Measurements from ENCODE around the gene NABP2.

- peak in 1 of 2 donors; percentile 31 for TF ChIP-seq CTCF (IDR thresholded peaks at IDR 0.05; ENCODE audit: extremely low read depth in 1 of 2, insufficient read depth in 1 of 2, low read depth in 1 of 2, low read length in 2 of 2)
- no peak for TF ChIP-seq POLR2A (IDR thresholded peaks at IDR 0.05; ENCODE audit: low read depth, low read length)
- no peak for TF ChIP-seq MAX (IDR thresholded peaks at IDR 0.05; ENCODE audit: insufficient read depth, insufficient read length)
- no peak for TF ChIP-seq POLR2AphosphoS5 (IDR thresholded peaks at IDR 0.05; ENCODE audit: insufficient read depth, low read depth, low read length)
- no peak for TF ChIP-seq EZH2 (IDR thresholded peaks at IDR 0.05; ENCODE audit: borderline replicate concordance, low read depth, low read length, severe bottlenecking)
- no peak for TF ChIP-seq FOS (IDR thresholded peaks at IDR 0.05; ENCODE audit: borderline replicate concordance, insufficient read depth, low read length)
These were observed 18.7 kb upstream of the NABP2 start for GRCh38 chr12:56205445-56205844.

Measured in endothelial cell of umbilical vein (primary cell).